A549 treated with CORT108297 at 1 μM for 4 hours (cell line): Measurements from ENCODE around the gene MT4. TPM values are rescaled to one million over a fixed set of nuclear protein-coding genes. Genes with fewer than 3 reads are reported as not detected.

Experiments used
- total RNA-seq: library from RNA; stranded (reverse); fragments of 200-300 nt; extraction: Qiagen RNA extraction; gene quantifications from 5 replicates; pipeline ENCODE4 v1.2.3, GENCODE V29; 2022

Gene MT4
- not detected in 5 replicates for total RNA-seq

DNA sequence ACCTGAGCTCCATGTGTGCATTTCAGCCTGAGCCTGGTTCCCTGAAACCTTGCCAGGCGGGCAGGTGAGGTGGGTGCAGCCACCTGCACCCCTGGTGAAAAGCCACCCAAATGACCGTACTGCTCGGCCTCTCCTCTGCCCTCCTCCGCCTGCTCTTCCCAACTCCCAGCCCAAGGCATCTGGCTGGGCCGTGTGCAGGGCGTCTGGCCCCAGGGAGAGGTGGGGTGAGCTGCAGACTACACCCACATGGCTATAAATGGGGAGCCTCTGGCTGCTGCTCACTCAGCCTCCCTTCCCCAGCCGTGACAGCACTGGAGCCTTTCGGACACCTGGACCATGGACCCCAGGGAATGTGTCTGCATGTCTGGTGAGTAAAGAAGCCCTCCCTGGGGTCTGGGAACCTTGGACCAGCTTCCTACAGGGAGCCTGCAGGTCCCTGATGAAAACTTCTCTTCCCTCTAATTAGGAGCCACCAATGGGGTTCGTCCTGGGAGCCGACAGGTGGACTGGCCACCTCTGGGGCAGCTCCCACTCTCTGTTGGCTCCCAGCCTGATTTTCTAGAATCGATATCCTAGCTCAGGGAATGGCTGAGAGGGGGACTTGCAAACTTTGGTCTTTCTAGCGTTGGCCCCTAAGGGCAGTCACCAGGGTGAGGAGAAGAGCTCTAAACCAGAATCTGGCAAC is at the start of gene MT4:
Gene MT4 (plus strand): TSS at position 281 of the 685 bp plus-strand sequence. CDS start 56 bp downstream, at position 337.

DNA sequence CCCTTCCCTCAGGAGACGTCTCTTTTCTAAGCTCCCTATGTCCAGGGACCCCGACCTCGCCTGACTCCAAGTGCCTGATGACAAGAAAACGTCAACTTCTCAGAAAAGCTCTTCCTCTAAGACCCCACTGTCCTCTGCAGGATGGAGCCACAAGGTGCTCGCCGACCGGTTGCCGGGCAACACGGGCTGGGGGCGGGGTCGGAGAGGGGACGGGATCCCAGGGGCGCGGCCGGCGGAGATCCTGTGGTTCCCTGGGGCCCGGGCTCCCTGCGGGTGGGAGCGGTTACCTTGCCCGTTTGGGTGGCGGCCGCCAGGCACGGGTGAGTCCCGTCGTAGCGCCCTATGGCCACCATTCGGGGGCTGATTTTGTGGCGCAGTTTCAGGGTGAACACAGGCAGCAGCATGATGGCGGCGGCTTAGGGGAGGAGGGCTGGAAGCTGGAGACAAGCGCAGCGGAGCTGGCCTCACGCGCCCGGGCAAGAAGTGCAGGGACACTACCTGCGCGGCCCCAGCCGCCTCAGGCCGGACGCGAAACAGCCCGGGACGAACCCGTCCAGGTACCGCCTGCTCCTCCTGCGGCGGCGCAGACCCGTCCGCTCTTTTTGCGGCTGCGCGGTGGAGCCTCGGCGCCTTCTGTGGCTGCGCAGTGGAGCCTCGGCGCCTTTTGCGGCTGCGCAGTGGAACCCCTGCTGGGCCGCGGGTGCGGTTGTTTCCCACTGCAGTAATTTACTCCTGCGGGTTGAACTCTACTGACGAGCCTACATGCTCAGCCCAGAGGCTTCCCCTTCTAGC is 45.2 kb upstream of the MT4 start, which contains the start of gene BBS2:
Gene BBS2 (minus strand): TSS at position 566 of the 792 bp plus-strand sequence. CDS start 162 bp downstream, at position 404.

DNA sequence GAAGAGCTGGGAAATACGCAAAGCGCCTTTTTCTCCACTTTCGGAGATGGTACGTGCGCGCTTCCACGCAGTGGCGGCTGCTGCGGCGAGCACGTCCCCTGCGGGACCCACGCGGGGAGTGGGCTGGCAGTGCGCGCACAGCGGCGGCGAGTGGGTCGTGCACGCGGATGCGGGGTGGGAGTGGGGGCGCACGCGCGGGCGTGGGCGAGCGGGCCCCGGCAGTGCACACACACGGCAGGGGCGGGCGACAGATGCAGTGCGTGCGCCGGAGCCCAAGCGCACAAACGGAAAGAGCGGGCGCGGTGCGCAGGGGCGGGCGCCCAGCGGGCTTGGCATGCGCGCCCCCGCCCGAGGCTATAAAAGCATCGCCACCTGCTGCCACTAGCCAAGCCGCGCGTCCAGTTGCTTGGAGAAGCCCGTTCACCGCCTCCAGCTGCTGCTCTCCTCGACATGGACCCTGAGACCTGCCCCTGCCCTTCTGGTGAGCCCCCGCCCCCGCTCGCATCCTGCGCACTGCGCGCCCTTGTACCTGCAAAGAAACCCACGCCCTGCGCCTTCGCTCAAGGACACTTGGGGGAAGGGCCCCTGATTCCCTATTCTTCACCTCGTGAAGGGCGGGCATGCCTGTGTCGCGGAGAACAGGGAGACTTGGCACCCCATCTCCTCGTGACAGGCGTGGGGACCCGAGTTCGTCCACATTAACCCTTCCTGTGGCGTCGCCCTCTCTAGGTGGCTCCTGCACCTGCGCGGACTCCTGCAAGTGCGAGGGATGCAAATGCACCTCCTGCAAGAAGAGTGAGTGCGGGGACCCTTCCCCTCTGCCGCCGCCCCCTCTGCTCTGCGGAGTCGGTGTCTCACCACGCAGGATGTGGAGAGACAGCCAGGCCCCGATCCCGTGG is 24.5 kb downstream of the MT4 start, which contains the start of gene MT3:
Gene MT3 (plus strand): TSS at position 388 of the 899 bp plus-strand sequence. CDS start 63 bp downstream, at position 451.

DNA sequence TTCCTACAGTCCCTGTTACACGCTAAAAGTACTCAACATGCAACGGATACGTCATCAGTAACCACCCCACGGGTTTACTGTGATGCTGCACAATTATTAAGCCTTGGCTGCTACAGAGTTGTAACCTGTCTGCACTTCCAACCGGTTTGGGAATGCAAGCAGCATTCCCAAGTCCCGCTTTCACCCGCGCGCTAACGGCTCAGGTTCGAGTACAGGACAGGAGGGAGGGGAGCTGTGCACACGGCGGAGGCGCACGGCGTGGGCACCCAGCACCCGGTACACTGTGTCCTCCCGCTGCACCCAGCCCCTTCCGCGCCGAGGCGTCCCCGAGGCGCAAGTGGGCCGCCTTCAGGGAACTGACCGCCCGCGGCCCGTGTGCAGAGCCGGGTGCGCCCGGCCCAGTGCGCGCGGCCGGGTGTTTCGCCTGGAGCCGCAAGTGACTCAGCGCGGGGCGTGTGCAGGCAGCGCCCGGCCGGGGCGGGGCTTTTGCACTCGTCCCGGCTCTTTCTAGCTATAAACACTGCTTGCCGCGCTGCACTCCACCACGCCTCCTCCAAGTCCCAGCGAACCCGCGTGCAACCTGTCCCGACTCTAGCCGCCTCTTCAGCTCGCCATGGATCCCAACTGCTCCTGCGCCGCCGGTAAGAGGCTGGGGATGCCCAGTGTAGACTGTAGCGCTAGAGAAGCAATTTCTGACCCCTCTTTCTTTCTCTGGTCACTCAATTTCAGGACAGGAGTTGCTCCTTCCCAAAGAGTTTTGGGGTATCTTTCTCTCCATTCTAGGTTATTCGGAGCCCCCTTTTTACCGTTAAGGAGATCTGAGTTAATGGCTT is 43.4 kb downstream of the MT4 start, which contains the start of gene MT2A:
Gene MT2A (plus strand): TSS at position 542 of the 833 bp plus-strand sequence. CDS start 72 bp downstream, at position 614.

Other genes starting within 250 kb of the MT4 start
- 57.4 to 72.4 TPM (median 64.9 TPM) in 5 replicates for gene AMFR, start 139.5 kb upstream of the MT4 start, total RNA-seq
- 94.5 to 123 TPM (median 114 TPM) in 5 replicates for gene NUDT21, start 113.7 kb upstream of the MT4 start, total RNA-seq
- gene OGFOD1, start 113.5 kb upstream of the MT4 start, total RNA-seq, result 67.4 to 106 TPM (median 73.5 TPM) in 5 replicates
- 15.9 to 24.3 TPM (median 18.7 TPM) in 5 replicates for gene BBS2, start 45.0 kb upstream of the MT4 start, total RNA-seq
- 0.28 to 0.43 TPM in 2 of 5 replicates, not detected in the others for gene MT3, start 24.5 kb downstream of the MT4 start, total RNA-seq
- 843 to 1,140 TPM (median 930 TPM) in 5 replicates for gene MT2A, start 43.5 kb downstream of the MT4 start, total RNA-seq
- gene MT1E, start 60.7 kb downstream of the MT4 start, total RNA-seq, result not detected in 5 replicates
- not detected in 5 replicates for gene MT1M, start 67.6 kb downstream of the MT4 start, total RNA-seq
- gene MT1A, start 73.6 kb downstream of the MT4 start, total RNA-seq, result 17.2 to 22.0 TPM (median 18.8 TPM) in 5 replicates
- gene MT1B, start 86.8 kb downstream of the MT4 start, total RNA-seq, result 0.30 TPM in 1 of 5 replicates, not detected in the others
- 11.8 to 21.5 TPM (median 13.0 TPM) in 5 replicates for gene MT1F, start 92.9 kb downstream of the MT4 start, total RNA-seq
- not detected in 5 replicates for gene MT1G, start 103.0 kb downstream of the MT4 start, total RNA-seq
- gene MT1H, start 104.7 kb downstream of the MT4 start, total RNA-seq, result not detected in 5 replicates
- 213 to 332 TPM (median 241 TPM) in 5 replicates for gene MT1X, start 117.4 kb downstream of the MT4 start, total RNA-seq
- gene NUP93, start 165.1 kb downstream of the MT4 start, total RNA-seq, result 87.0 to 104 TPM (median 101 TPM) in 5 replicates